Measurements from ENCODE around the gene HOXD4.

DNA sequence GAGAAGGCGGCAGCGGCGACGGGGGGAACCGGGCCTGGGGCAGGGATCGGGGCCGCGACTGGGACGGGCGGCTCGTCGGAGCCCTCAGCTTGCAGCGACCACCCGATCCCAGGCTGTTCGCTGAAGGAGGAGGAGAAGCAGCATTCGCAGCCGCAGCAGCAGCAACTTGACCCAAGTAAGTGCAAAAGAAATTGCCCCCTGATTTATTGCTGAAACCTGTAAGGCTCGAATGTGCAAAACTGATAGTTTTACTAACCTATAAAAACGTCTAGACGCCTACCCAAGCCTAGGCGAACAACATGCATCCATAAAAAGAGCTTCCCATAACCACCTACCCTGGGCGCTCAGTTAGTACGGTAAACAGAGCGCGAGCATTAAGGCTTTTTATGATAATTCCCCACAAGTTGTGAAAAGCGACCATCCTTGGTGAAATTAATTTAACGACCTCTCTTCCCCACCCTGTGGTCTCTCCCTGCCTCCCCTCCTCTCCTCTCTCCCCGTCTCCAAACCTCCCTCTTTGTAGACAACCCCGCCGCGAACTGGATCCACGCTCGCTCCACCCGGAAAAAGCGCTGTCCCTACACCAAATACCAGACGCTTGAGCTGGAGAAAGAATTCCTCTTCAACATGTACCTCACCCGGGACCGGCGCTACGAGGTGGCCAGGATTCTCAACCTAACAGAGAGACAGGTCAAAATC, 27.8 kb upstream of the HOXD4 start:
- no peak for TF ChIP-seq POLR2A (IDR thresholded peaks at IDR 0.05)
- TF ChIP-seq, protein P1, sequence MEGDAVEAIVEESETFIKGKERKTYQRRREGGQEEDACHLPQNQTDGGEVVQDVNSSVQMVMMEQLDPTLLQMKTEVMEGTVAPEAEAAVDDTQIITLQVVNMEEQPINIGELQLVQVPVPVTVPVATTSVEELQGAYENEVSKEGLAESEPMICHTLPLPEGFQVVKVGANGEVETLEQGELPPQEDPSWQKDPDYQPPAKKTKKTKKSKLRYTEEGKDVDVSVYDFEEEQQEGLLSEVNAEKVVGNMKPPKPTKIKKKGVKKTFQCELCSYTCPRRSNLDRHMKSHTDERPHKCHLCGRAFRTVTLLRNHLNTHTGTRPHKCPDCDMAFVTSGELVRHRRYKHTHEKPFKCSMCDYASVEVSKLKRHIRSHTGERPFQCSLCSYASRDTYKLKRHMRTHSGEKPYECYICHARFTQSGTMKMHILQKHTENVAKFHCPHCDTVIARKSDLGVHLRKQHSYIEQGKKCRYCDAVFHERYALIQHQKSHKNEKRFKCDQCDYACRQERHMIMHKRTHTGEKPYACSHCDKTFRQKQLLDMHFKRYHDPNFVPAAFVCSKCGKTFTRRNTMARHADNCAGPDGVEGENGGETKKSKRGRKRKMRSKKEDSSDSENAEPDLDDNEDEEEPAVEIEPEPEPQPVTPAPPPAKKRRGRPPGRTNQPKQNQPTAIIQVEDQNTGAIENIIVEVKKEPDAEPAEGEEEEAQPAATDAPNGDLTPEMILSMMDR (IDR thresholded peaks at IDR 0.05): no peak

Measured in Peyer's patch (tissue), 4 donors.